Stimulated activated CD4-positive, alpha-beta T cell treated with anti-CD3 and anti-CD28 coated beads, TNF-alpha, amount 100 ng/mL, for 24 hours (primary cell): Measurements from ENCODE around the gene CFAP53.

Experiments
- DNase-seq, 3 experiments: peaks; one replicate each; pipeline ENCODE4 v3.0.0-alpha.2; 2020; ENCODE audit warnings: low read depth in 3 of 3

The CFAP53 gene

DNA sequence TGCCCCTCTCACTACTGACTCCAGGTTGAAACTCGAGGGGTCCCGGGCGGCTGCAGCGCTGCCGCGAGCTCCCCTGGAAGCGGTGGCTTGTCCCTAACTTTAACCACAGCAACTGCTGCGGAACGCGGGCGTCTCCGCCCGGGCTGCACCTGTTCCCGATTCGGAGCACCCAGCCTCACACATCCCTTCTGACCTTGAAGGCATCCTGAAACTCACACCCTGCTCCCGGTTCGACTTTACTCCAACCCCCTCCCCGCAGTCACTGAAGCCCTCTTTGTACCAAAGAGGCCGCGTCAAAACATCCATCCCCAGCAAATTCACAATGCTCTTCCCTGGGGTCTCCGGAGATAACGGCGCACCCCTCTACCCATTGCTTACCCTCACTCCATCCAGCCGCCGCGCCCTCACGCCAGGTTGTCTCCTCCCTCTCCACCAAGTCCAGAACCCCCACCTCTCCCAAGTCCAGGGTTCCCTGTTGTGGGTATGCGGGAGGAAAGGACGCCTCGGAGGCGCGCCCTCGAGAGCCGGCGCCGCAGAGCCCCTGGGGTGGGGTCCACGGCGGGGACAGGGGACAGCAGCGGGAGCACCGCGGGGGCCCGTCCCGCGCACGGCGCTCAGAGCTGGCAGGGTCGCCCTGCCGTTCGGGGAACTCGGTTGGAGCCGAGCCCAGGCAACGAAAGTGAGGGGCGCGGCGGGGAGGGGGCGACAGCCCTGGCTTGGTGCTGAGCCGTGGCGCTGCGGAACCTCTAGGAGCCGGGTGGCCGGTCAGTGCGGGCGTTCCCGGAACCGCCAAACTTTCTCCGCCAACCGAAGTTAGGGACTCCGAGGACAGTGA is 72.3 kb downstream of the CFAP53 start:
- DNase-seq, result no peak

DNA sequence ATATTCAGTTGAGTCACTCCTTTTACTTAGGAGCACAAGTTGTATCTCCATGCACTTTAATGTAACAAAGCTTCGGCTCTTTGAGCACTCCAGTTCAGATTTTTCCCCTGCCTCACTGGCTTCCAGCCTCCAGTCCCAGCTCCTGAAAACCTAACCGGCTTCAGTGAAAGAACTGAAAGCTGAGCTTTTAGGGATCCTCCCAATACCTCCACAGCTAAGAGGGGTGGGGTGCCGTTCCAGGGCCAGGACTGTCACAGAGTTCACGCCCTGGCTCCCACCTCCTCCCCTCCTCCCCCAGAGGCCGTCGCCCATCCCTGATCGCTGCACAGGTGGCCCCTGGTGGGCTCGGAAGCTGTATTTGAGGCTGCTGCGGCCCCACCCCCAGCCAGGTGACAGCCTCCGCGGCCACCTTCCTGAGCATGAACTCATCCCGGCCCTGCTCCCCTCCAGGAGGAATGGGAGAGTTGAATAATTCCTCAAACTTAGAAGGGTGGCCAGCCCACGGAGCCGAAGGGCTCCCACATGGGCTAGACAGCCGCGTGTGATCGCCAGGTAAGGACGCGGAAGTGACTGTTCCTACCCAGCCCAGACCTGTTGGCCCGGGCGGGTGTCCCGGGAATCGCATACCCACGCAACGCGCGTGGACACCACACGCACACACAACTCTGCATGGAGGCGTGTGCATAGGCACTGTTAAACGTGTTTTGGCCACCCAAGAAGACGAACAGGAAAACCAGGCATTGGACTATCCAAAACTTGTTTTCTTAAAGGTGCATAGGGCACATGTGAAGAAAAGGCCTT is 73.1 kb downstream of the CFAP53 start:
- no peak for DNase-seq

- no peak for DNase-seq
Measured at GRCh38 chr18:50190926-50191325, 75.4 kb downstream of the CFAP53 start.

GRCh38 chr18:50190236-50190635 is 76.1 kb downstream of the CFAP53 start:
- DNase-seq, result no peak

DNA sequence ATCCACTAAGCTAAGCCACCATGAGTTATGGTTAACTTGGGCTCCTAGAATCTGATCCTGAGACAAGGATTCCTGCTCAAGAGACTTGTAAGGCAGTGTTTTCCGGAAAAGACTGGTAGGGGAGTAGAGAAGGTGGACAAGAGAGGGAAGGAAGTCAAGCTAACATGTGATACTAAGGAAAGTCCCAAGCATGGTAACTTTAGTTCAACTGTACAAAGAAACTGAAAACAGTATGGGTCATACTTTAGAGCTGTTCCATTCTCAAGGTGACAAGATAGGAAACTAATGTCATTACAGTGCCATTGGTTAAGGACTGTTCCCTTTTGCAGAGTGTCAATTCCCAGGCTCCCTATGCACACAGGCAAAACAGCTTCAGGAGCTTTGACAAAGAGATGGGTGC is 77.1 kb downstream of the CFAP53 start:
- no peak for DNase-seq

DNA sequence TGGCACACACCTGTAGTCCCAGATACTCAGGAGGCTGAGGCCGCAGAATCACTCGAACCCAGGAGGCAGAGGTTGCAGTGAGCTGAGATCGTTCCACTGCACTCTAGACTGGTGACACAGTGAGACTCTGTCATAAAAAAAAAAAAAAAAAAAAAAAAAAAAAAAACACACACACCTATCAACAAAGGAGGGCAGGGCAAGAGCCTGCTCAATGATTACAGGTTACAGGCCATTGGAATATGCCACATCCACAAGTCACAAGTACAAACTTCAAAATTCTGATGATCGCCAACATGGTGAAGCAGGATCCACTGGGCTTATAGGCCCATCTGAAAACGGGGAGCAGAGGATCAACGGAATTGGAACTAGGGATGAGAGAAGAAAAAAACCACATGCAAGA is 77.6 kb downstream of the CFAP53 start:
- DNase-seq, result no peak

DNA sequence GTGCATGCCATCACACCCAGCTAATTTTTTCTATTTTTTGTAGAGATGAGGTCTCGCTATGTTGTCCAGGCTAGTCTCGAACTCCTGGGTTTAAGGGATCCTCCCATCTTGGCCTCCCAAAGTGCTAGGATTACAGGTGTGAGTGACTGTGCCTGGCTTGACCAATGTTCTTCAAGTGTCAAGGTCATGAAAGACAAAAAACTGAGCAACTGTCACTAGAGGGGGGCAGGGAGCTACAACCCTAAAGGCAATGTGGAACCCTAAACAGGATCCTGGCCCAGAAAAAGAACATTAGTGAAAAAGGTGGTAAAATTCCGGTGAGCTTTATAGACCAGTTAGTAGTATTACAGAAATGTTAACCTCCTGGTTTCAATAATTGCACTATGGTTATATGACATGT is 78.6 kb downstream of the CFAP53 start:
- DNase-seq, result no peak

- DNase-seq, result no peak
Measured at GRCh38 chr18:50186385-50186784, 79.9 kb downstream of the CFAP53 start.

DNA sequence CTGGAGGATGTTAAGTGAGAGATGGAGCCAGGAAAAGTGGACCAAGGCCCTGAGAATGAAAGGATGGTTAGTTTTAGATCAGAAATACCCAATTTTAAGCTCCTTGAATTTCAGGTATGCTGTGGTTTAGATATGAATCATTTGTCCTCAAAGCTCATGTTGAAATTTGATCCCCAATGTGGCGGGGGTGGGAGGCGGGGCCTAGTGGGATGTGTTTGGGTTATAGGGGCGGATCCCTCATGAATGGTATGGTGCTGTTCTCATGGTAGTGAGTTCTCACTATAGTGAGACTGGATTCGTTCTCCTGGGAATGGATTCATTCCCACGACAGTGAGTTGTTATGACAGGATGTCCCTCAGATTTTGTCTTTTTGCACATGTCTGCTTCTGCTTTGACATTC is 82.7 kb downstream of the CFAP53 start:
- DNase-seq, result no peak

DNA sequence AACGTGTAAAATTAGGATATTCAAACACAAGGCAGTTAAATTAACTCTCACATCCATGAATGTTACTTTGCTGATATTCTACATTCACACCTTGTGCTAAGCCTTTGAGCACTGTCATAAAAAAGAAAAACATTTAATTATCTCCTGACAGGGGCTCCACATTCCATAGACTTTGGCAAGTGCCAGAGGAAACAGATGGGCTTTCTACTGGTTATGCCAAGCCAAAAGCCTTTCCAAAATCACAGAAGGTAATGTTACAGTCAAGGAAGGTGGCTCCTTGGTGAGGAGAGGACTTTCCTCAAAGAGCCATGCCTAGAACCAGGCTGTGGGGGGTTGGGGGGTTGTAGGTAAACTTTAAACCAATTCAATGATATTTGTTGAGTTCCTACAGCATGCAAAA is 83.8 kb downstream of the CFAP53 start:
- DNase-seq, result no peak

DNA sequence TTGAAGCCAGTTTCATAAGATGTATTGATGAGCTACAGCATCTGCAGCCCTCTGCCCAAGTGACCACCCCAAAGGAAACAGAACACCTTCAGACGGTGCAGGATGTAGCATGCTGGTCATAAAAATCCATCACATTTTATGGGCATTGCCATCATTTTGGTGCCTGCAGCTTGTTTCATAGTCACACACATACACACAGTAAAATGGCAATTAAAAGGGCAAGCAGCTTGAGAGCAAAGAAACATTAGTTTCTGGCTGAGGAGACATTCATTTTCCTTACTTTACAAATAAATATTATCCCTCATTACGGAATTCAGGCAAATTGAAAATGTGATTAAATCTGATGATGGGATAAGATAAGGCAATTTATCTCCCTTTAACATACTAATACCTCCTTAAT is 84.7 kb downstream of the CFAP53 start:
- DNase-seq, result no peak

GRCh38 chr18:50179465-50179864 is 86.8 kb downstream of the CFAP53 start:
- no peak for DNase-seq

GRCh38 chr18:50177294-50177992 is 88.9 kb downstream of the CFAP53 start:
- no peak for DNase-seq
